ENCODE data around the gene ALG9. TPM values are rescaled to one million over a fixed set of nuclear protein-coding genes. Genes with fewer than 3 reads are reported as not detected.

The ALG9 gene
- polyA plus RNA-seq, 3 donors = 7.4 to 7.9 (median 7.8) TPM

DNA sequence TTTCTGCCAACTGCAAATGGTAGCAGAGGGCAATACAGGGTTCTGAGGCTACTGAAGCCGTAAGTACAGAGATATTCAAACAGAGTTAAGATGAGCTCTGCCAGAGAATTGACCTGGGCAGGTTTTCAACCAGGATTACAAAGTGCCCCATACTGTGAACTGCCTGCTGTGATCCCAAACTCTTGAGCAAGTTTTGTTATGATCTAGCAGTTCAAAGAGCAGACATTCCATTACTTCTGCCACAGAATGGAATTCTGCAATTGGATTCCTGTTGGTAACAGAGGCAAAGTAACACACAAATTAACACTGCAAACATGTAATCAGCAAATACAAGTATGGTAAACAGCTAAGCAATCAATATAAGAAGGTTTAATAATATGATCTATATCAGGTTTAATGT is 31.2 kb downstream of the ALG9 start:
- WGBS (ENCODE audit: insufficient coverage) = 100% methylated on average over 1 of the region's 1 CpG
- H3K9ac ChIP-seq (ENCODE audit: insufficient read depth, low read length, poor library complexity, severe bottlenecking) = no peak overlapping the region
- H3K36me3 ChIP-seq (replicated peaks in 1 of 2; ENCODE audit: control insufficient read depth in 1 of 2, insufficient read depth in 2 of 2, low read length in 2 of 2) = peaks cover 25 to 30% of the 10 kb centered on the region in 2 donors
- H3K4me2 ChIP-seq (replicated peaks; ENCODE audit: extremely low read depth, low read length, poor library complexity, severe bottlenecking) = no peak overlapping the region
- Mint-ChIP-seq H3K36me3 (peaks cover 23 to 26% of the 10 kb centered on the region in 2 donors), H3K4me1 (peaks cover 24% of the 10 kb centered on the region), H3K9me3 (no peaks in the 10 kb centered on the region), H3K27me3 (ENCODE audit: low read depth in 3 of 3) (peaks cover 0 to 2% (median 0%) of the 10 kb centered on the region in 3 donors), H3K4me3 (no peak overlapping the region), H3K27ac (no peak overlapping the region)
- H3K79me2 ChIP-seq (ENCODE audit: insufficient read depth, low read length) = no peaks in the 10 kb centered on the region
- no peak overlapping the region for H2AFZ ChIP-seq (ENCODE audit: insufficient read depth, low read depth, low read length, poor library complexity, severe bottlenecking)
- H3K4me1 ChIP-seq (ENCODE audit: control insufficient read depth in 1 of 2, insufficient read depth in 2 of 2, low read length in 2 of 2) = peaks cover 19 to 26% of the 10 kb centered on the region in 2 donors
- no peak overlapping the region for H3K27ac ChIP-seq (ENCODE audit: low read depth in 1 of 2, low read length in 2 of 2)
- no peak for DNase-seq
- intact Hi-C loops (cut with micrococcal nuclease) = loop anchor here (5.0 to 10.0 kb wide), 5 partner anchors 65 to 275 kb away; partner anchors contain the start of genes PPP2R1B (in 1 of the 2) and SIK2 (in 1 of the 2)
- H3K4me3 ChIP-seq (replicated peaks in 1 of 3; ENCODE audit: low read depth in 2 of 3, low read length in 3 of 3) = no peak overlapping the region
- TF ChIP-seq, protein P1, sequence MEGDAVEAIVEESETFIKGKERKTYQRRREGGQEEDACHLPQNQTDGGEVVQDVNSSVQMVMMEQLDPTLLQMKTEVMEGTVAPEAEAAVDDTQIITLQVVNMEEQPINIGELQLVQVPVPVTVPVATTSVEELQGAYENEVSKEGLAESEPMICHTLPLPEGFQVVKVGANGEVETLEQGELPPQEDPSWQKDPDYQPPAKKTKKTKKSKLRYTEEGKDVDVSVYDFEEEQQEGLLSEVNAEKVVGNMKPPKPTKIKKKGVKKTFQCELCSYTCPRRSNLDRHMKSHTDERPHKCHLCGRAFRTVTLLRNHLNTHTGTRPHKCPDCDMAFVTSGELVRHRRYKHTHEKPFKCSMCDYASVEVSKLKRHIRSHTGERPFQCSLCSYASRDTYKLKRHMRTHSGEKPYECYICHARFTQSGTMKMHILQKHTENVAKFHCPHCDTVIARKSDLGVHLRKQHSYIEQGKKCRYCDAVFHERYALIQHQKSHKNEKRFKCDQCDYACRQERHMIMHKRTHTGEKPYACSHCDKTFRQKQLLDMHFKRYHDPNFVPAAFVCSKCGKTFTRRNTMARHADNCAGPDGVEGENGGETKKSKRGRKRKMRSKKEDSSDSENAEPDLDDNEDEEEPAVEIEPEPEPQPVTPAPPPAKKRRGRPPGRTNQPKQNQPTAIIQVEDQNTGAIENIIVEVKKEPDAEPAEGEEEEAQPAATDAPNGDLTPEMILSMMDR (IDR thresholded peaks at IDR 0.05) = no peak
- no peaks in the 10 kb centered on the region for H3K9me3 ChIP-seq (replicated peaks in 1 of 2; ENCODE audit: control insufficient read depth in 1 of 2, insufficient read depth in 1 of 2, low read length in 2 of 2)
- no peaks in the 10 kb centered on the region for H3K27me3 ChIP-seq (ENCODE audit: control insufficient read depth in 2 of 2, insufficient read depth in 2 of 2, low read length in 2 of 2)
- H4K20me1 ChIP-seq (ENCODE audit: insufficient read depth, low read length) = no peaks in the 10 kb centered on the region

DNA sequence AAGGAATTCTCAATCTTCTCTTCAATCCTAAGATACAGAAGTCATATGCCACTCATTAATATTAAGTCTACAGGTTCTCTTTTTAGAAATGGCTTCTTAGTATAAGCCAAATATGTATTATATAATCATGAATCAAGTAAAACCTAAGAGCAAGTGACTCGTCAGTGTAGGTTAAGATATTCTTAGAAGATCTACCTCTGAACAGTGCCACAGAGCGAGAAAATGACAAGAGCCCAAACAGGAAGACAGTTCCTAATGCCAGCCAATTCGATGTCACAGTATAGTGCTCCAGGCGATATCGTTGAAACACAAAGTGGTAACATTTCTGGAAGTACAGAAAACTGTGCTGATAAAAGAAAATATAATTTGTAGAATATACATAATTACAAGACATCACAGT is 33.3 kb downstream of the ALG9 start:
- no peak overlapping the region for H3K4me3 Mint-ChIP-seq

More for the DNA sequence above, 33.3 kb downstream of the ALG9 start:
- H3K4me1 ChIP-seq (ENCODE audit: control insufficient read depth in 1 of 2, insufficient read depth in 2 of 2, low read length in 2 of 2) = peaks cover 0 to 5% of the 10 kb centered on the region in 2 donors
- no peak overlapping the region for H3K9ac ChIP-seq (ENCODE audit: insufficient read depth, low read length, poor library complexity, severe bottlenecking)
- no peaks in the 10 kb centered on the region for H3K27me3 Mint-ChIP-seq (ENCODE audit: low read depth in 3 of 3)
- H3K36me3 ChIP-seq (replicated peaks in 1 of 2; ENCODE audit: control insufficient read depth in 1 of 2, insufficient read depth in 2 of 2, low read length in 2 of 2) = peaks cover 25 to 51% of the 10 kb centered on the region in 2 donors
- H3K9me3 Mint-ChIP-seq = no peaks in the 10 kb centered on the region
- H4K20me1 ChIP-seq (ENCODE audit: insufficient read depth, low read length) = no peaks in the 10 kb centered on the region
- no peaks in the 10 kb centered on the region for H3K79me2 ChIP-seq (ENCODE audit: insufficient read depth, low read length)
- H3K27ac Mint-ChIP-seq = no peak overlapping the region
- no peak for DNase-seq
- H3K36me3 Mint-ChIP-seq = peaks cover 36 to 43% of the 10 kb centered on the region in 2 donors
- intact Hi-C loops (cut with micrococcal nuclease) = no loop called here
- WGBS (ENCODE audit: insufficient coverage) = 86% methylated on average over 2 of the region's 5 CpGs
- H3K27me3 ChIP-seq (ENCODE audit: control insufficient read depth in 2 of 2, insufficient read depth in 2 of 2, low read length in 2 of 2) = no peaks in the 10 kb centered on the region
- no peaks in the 10 kb centered on the region for H3K9me3 ChIP-seq (replicated peaks in 1 of 2; ENCODE audit: control insufficient read depth in 1 of 2, insufficient read depth in 1 of 2, low read length in 2 of 2)
- H3K4me2 ChIP-seq (replicated peaks; ENCODE audit: extremely low read depth, low read length, poor library complexity, severe bottlenecking) = no peak overlapping the region
- no peak overlapping the region for H3K4me3 ChIP-seq (replicated peaks in 1 of 3; ENCODE audit: low read depth in 2 of 3, low read length in 3 of 3)
- H2AFZ ChIP-seq (ENCODE audit: insufficient read depth, low read depth, low read length, poor library complexity, severe bottlenecking) = no peak overlapping the region
- peaks cover 4% of the 10 kb centered on the region for H3K4me1 Mint-ChIP-seq
- H3K27ac ChIP-seq (ENCODE audit: low read depth in 1 of 2, low read length in 2 of 2) = no peak overlapping the region
- TF ChIP-seq, protein P1 (IDR thresholded peaks at IDR 0.05) = no peak
